ENCODE measurements around the gene COIL. TPM values are rescaled to one million over a fixed set of nuclear protein-coding genes. Genes with fewer than 3 reads are reported as not detected.

The COIL gene
- total and polyA plus RNA-seq, 9 of the 15 experiments (the other 6 are each of a cell fraction or from before 2014, with no cell fraction given), result 23.9 to 41.3 (median 28.7) TPM

DNA sequence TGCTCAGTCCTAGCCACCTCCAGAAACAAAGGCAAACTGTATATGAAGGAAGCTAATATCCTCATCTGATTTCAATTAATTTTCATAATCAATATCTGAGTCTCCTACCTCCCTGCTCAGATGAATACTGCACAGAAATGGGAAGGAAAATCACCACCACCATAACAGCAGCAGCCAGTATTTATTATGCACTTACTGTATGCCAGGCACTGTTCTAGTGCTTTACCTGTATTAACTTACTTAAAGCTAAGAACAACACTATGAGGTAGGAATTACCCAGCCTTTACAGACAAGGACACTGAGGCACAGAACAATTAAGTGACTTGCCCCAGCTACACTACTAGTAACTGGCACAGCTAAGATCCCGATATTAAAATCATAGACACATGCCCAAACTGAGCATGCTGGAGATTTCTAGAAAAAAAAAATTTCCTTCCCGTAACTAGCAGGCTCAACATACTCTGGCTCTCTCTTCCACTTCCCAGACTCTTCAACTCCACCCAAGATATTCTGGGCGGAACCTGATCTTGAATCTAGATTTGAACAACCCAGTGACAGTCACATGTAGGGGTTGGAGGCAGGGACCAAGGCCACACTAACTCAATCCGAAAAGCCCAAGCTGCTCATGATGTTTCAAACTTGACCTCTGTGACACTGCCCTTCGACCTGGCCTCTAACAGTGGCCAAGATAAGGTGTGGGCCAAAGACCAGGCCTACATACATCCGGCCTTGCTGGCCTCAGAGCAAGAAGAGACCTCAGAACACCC is 50.9 kb downstream of the COIL start (continued):
- no peak for TF ChIP-seq ARID4B (CRISPR knock-in tag; IDR thresholded peaks at IDR 0.05)
- no peak for TF ChIP-seq NR4A1 (CRISPR knock-in tag; IDR thresholded peaks at IDR 0.05)
- no peak for TF ChIP-seq NR4A1 (tag; IDR thresholded peaks at IDR 0.05)
- peak; percentile 73; the same call in 1 of the 2 replicates for TF ChIP-seq EHMT2 (IDR thresholded peaks at IDR 0.05)
- no peak for TF ChIP-seq MEF2D (tag; conservative IDR thresholded peaks at IDR 0.05; ENCODE audit: low read depth)
- TF ChIP-seq, protein P1, sequence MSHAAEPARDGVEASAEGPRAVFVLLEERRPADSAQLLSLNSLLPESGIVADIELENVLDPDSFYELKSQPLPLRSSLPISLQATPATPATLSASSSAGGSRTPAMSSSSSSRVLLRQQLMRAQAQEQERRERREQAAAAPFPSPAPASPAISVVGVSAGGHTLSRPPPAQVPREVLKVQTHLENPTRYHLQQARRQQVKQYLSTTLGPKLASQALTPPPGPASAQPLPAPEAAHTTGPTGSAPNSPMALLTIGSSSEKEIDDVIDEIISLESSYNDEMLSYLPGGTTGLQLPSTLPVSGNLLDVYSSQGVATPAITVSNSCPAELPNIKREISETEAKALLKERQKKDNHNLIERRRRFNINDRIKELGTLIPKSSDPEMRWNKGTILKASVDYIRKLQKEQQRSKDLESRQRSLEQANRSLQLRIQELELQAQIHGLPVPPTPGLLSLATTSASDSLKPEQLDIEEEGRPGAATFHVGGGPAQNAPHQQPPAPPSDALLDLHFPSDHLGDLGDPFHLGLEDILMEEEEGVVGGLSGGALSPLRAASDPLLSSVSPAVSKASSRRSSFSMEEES (CRISPR knock-in tag; IDR thresholded peaks at IDR 0.05), result peak; percentile 21; the same call in 1 of the 2 replicates
- TF ChIP-seq NR2C2 (CRISPR knock-in tag; IDR thresholded peaks at IDR 0.05), result peak; percentile 91
- TF ChIP-seq NR2C2 (tag; IDR thresholded peaks at IDR 0.05), result peak; percentile 97
